Measurements from ENCODE around the gene AFF2.

DNA sequence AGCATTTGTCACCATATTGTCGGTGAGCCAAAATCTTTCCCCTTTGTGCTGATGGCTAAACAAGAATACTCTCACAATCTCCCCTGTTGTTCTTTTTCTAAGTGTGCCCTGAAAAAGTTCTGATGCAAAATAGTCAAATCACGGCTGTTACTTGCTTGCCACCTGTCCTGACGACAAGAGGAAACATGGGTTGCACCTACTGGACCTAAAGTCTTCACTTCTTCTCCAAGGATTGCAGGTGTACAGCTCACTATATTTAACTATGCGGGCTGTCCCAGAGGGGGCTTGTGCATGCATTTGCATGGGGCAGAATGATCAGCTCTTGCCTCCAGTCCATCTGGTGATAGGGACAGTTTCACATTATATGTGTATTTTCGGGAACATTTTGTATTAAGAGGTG lies 21.6 kb downstream of the AFF2 start:
- TF ChIP-seq, protein P1, sequence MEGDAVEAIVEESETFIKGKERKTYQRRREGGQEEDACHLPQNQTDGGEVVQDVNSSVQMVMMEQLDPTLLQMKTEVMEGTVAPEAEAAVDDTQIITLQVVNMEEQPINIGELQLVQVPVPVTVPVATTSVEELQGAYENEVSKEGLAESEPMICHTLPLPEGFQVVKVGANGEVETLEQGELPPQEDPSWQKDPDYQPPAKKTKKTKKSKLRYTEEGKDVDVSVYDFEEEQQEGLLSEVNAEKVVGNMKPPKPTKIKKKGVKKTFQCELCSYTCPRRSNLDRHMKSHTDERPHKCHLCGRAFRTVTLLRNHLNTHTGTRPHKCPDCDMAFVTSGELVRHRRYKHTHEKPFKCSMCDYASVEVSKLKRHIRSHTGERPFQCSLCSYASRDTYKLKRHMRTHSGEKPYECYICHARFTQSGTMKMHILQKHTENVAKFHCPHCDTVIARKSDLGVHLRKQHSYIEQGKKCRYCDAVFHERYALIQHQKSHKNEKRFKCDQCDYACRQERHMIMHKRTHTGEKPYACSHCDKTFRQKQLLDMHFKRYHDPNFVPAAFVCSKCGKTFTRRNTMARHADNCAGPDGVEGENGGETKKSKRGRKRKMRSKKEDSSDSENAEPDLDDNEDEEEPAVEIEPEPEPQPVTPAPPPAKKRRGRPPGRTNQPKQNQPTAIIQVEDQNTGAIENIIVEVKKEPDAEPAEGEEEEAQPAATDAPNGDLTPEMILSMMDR (IDR thresholded peaks at IDR 0.05): no peak
- no peak for TF ChIP-seq POLR2AphosphoS5 (IDR thresholded peaks at IDR 0.05; ENCODE audit: insufficient read depth in 1 of 2, low read depth in 1 of 2)
- no peak for TF ChIP-seq POLR2A (IDR thresholded peaks at IDR 0.05)
